ENCODE data around the gene RUNDC3A.
"Not testable (repeated sequence)": the region's sequence is repeated elsewhere in the genome, so short reads cannot be mapped to it uniquely, and the experiment has no call there.

The RUNDC3A gene

GRCh38 chr17:44361292-44362260 lies 53.2 kb downstream of the RUNDC3A start:
- no peak for DNase-seq

- DNase-seq, result no peak
Observed at GRCh38 chr17:44362459-44362948, 54.1 kb downstream of the RUNDC3A start.

GRCh38 chr17:44362949-44363612 lies 54.7 kb downstream of the RUNDC3A start:
- no peak for DNase-seq

GRCh38 chr17:44363613-44364159 lies 55.3 kb downstream of the RUNDC3A start, which contains the start of gene FAM171A2:
Gene FAM171A2 (minus strand): TSS chr17:44363853. CDS start chr17:44363714, 139 bp downstream.
- peak; percentile 51 for DNase-seq

- not testable (repeated sequence) for DNase-seq
Observed at GRCh38 chr17:44365051-44365450, 56.6 kb downstream of the RUNDC3A start.

- DNase-seq, result no peak
Observed at GRCh38 chr17:44367231-44367979, 59.0 kb downstream of the RUNDC3A start.
